ENCODE measurements around the gene TNFSF11. TPM values are rescaled to one million over a fixed set of nuclear protein-coding genes. Genes with fewer than 3 reads are reported as not detected.

Gene TNFSF11
- total and polyA plus RNA-seq, 2 experiments from 2014 or later, result not detected

- WGBS, 2 experiments (ENCODE audit: low coverage in 1 of 2, low lambda C conversion rate in 2 of 2, missing lambda C conversion rate in 2 of 2), result 46 to 54% methylated on average over 5 of the region's 5 CpGs
- no peak for DNase-seq
- no peaks in the 10 kb centered on the region for H3F3A ChIP-seq (ENCODE audit: insufficient read depth)
- H3K27ac ChIP-seq, result no peak overlapping the region
- H3K4me1 ChIP-seq (ENCODE audit: insufficient read depth), result no peaks in the 10 kb centered on the region
- no peaks in the 10 kb centered on the region for H3K9me2 ChIP-seq (ENCODE audit: insufficient read depth)
- no peak overlapping the region for H3K4me2 ChIP-seq (ENCODE audit: unreplicated experiment)
- TF ChIP-seq EZH2 (IDR thresholded peaks at IDR 0.05; ENCODE audit: insufficient read depth, poor library complexity, severe bottlenecking), result no peak
- no peak for TF ChIP-seq EZH2phosphoT487 (IDR thresholded peaks at IDR 0.05; ENCODE audit: insufficient read depth, low read depth)
- in situ Hi-C loops (cut with MboI), result no loop called here
- H3K79me2 ChIP-seq (ENCODE audit: insufficient read depth), result no peaks in the 10 kb centered on the region
- no peaks in the 10 kb centered on the region for H3K36me3 ChIP-seq (ENCODE audit: low read depth)
- H3K4me3 ChIP-seq, result no peak overlapping the region
- H2AFZ ChIP-seq, result no peak overlapping the region
- no peaks in the 10 kb centered on the region for H4K20me1 ChIP-seq (ENCODE audit: insufficient read depth)
- peaks cover 36% of the 10 kb centered on the region; the same call in 1 of the 2 replicates for H3K27me3 ChIP-seq (replicated peaks; ENCODE audit: insufficient read depth)
- no peaks in the 10 kb centered on the region for H3K9me3 ChIP-seq (ENCODE audit: low read depth)
- no peak overlapping the region for H3K9ac ChIP-seq
Observed at GRCh38 chr13:42626176-42626860, 52.4 kb downstream of the TNFSF11 start.

- H4K20me1 ChIP-seq (ENCODE audit: insufficient read depth), result no peaks in the 10 kb centered on the region
- H3K36me3 ChIP-seq (ENCODE audit: low read depth), result no peaks in the 10 kb centered on the region
- in situ Hi-C loops (cut with MboI), result no loop called here
- H3K27me3 ChIP-seq (replicated peaks; ENCODE audit: insufficient read depth), result peaks cover 30% of the 10 kb centered on the region; the same call in 1 of the 2 replicates
- H3K4me1 ChIP-seq (ENCODE audit: insufficient read depth), result no peaks in the 10 kb centered on the region
- DNase-seq, result no peak
- no peak for TF ChIP-seq EZH2 (IDR thresholded peaks at IDR 0.05; ENCODE audit: insufficient read depth, poor library complexity, severe bottlenecking)
- TF ChIP-seq EZH2phosphoT487 (IDR thresholded peaks at IDR 0.05; ENCODE audit: insufficient read depth, low read depth), result no peak
- H3F3A ChIP-seq (ENCODE audit: insufficient read depth), result no peaks in the 10 kb centered on the region
- no peak overlapping the region for H3K4me3 ChIP-seq
- 32 to 41% methylated on average over 5 of the region's 5 CpGs for WGBS, 2 experiments (ENCODE audit: low coverage in 1 of 2, low lambda C conversion rate in 2 of 2, missing lambda C conversion rate in 2 of 2)
- H3K79me2 ChIP-seq (ENCODE audit: insufficient read depth), result no peaks in the 10 kb centered on the region
- H2AFZ ChIP-seq, result no peak overlapping the region
- H3K9me3 ChIP-seq (ENCODE audit: low read depth), result no peaks in the 10 kb centered on the region
- H3K9me2 ChIP-seq (ENCODE audit: insufficient read depth), result no peaks in the 10 kb centered on the region
- no peak overlapping the region for H3K9ac ChIP-seq
- H3K27ac ChIP-seq, result no peak overlapping the region
- H3K4me2 ChIP-seq (ENCODE audit: unreplicated experiment), result no peak overlapping the region
Observed at GRCh38 chr13:42628666-42629065, 54.7 kb downstream of the TNFSF11 start.

- H3K79me2 ChIP-seq (ENCODE audit: insufficient read depth), result no peaks in the 10 kb centered on the region
- H3K9me3 ChIP-seq (ENCODE audit: low read depth), result no peaks in the 10 kb centered on the region
- no peak overlapping the region for H2AFZ ChIP-seq
- H3K9me2 ChIP-seq (ENCODE audit: insufficient read depth), result no peaks in the 10 kb centered on the region
- WGBS, 2 experiments (ENCODE audit: low coverage in 1 of 2, low lambda C conversion rate in 2 of 2, missing lambda C conversion rate in 2 of 2), result 35 to 69% methylated on average over 1 of the region's 1 CpG
- in situ Hi-C loops (cut with MboI), result no loop called here
- H3K9ac ChIP-seq, result no peak overlapping the region
- no peak overlapping the region for H3K4me3 ChIP-seq
- no peaks in the 10 kb centered on the region for H3K4me1 ChIP-seq (ENCODE audit: insufficient read depth)
- no peak overlapping the region for H3K4me2 ChIP-seq (ENCODE audit: unreplicated experiment)
- no peaks in the 10 kb centered on the region for H3F3A ChIP-seq (ENCODE audit: insufficient read depth)
- TF ChIP-seq EZH2 (IDR thresholded peaks at IDR 0.05; ENCODE audit: insufficient read depth, poor library complexity, severe bottlenecking) (no peak), EZH2phosphoT487 (IDR thresholded peaks at IDR 0.05; ENCODE audit: insufficient read depth, low read depth) (no peak)
- H3K27me3 ChIP-seq (replicated peaks; ENCODE audit: insufficient read depth), result peaks cover 20% of the 10 kb centered on the region; the same call in 1 of the 2 replicates
- no peak overlapping the region for H3K27ac ChIP-seq
- DNase-seq, result no peak
- no peaks in the 10 kb centered on the region for H3K36me3 ChIP-seq (ENCODE audit: low read depth)
- no peaks in the 10 kb centered on the region for H4K20me1 ChIP-seq (ENCODE audit: insufficient read depth)
Observed at GRCh38 chr13:42631181-42631580, 57.2 kb downstream of the TNFSF11 start.

GRCh38 chr13:42633495-42633894 is 59.5 kb downstream of the TNFSF11 start:
- Histone ChIP-seq H3K27me3 (replicated peaks; ENCODE audit: insufficient read depth) (peaks cover 17% of the 10 kb centered on the region; the same call in 1 of the 2 replicates), H3K4me2 (ENCODE audit: unreplicated experiment) (no peak overlapping the region), H3K36me3 (ENCODE audit: low read depth) (no peaks in the 10 kb centered on the region), H3K79me2 (ENCODE audit: insufficient read depth) (no peaks in the 10 kb centered on the region), H4K20me1 (ENCODE audit: insufficient read depth) (no peaks in the 10 kb centered on the region), H3K4me1 (ENCODE audit: insufficient read depth) (no peaks in the 10 kb centered on the region), H3K4me3 (no peak overlapping the region), H3F3A (ENCODE audit: insufficient read depth) (no peaks in the 10 kb centered on the region), H3K9me2 (ENCODE audit: insufficient read depth) (no peaks in the 10 kb centered on the region), H3K9ac (no peak overlapping the region), H3K9me3 (ENCODE audit: low read depth) (no peaks in the 10 kb centered on the region), H2AFZ (no peak overlapping the region), H3K27ac (no peak overlapping the region)
- in situ Hi-C loops (cut with MboI), result no loop called here
- TF ChIP-seq EZH2phosphoT487 (IDR thresholded peaks at IDR 0.05; ENCODE audit: insufficient read depth, low read depth) (no peak), EZH2 (IDR thresholded peaks at IDR 0.05; ENCODE audit: insufficient read depth, poor library complexity, severe bottlenecking) (no peak)
- no peak for DNase-seq
